HG03095 (cell line): ENCODE measurements around the gene SH3RF1.
"Not testable (repeated sequence)": the region's sequence is repeated elsewhere in the genome, so short reads cannot be mapped to it uniquely, and the experiment has no call there.

Experiments
- ATAC-seq: cut with Tn5 transposase; IDR thresholded peaks from one replicate; pipeline ENCODE4 v1.9.1; 2021; ENCODE audit warnings: moderate library complexity; ENCODE audit not compliant: unreplicated experiment

The SH3RF1 gene

DNA sequence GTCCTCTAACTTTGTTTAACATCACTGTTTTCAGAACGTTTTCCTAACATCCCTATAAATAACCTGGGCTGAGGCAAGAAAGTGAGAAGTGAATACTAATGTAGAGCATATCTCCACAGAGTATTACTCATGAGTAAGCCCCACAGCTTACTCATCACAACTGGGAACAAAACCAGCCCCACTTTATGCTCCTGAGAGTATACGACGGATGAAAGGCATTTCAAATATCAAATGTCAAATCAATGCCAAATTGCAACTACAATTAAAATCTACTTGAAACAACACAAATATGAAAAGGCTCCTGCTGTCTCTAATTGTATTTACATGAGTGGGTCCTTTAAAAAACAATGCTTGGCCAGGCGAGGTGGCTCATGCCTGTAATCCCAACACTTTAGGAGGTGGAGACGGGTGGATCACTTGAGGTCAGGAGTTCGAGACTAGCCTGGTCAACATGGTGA, 41.2 kb downstream of the SH3RF1 start:
- ATAC-seq, result no peak

- ATAC-seq, result no peak
Observed at GRCh38 chr4:169228076-169228475, 42.7 kb downstream of the SH3RF1 start.

DNA sequence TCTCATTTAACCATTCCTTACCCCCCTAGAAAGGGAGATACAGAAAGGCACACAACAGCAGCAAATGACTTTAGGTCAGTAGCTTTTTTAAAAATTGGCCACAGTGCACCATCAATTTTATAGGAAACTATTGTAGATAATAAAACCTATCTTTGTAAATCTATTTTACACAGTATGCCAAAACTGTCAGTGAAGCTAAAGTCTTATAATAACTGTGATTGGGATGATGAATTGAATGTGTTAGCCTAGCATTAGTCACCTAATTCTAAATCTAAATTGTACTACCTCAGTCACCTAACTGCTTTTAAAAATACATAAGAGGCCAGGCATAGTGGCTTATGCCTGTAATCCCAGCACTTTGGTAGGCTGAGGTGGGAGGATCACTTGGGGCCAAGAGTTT, 44.2 kb downstream of the SH3RF1 start:
- ATAC-seq, result no peak

DNA sequence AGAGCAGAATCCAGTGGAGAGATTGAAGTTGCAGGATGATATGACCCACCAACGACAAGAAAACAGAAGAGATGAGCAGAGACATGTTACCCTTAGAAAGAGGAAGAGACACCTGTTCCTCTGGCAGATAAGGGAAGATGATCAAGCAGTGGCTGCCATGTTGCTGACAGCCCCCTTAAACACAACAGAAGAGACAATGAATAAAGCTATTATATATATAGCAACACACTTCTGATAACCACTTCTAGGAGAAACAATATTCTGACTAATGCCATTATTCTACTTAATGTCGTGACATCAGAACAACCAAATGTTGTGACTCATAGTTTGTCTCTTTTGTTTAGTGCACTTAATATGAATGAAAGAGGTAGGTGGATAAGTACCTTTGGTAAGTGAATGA, 44.9 kb downstream of the SH3RF1 start:
- ATAC-seq, result peak; percentile 37

DNA sequence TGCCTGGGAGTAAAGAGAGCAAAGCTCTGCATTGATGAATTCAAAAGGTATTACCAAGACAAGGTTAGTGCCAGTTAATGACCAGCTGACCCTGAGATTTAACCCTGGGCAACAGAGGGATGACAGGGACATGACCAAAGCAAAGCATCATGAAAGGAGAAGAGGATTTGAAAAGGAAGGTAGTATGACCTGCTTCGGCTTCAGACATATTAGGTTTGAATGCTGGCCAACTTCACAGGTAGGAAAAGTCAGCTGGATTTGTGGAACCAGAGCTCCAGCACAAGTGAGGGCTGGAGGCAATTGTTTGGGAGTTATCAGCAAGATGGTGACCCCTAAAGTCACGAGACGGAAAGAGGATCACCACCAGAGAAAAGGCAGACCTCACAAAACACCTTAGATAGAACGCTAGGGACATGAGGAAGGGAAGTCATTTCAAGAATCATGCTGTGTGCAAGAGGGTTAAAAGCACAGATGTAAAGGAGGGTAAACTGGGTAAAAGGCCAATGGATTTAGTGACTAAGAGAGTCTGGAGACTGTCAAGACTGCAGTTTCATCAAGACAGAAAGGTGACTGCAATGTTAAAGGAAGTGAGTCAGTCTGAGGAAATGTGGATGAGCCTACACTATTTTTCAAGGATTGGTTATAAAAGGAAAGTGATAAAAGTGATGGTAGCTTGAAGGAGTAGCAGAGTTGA, 45.6 kb downstream of the SH3RF1 start:
- peak; percentile 48 for ATAC-seq

- no peak for ATAC-seq
Observed at GRCh38 chr4:169222761-169223160, 48.0 kb downstream of the SH3RF1 start.

DNA sequence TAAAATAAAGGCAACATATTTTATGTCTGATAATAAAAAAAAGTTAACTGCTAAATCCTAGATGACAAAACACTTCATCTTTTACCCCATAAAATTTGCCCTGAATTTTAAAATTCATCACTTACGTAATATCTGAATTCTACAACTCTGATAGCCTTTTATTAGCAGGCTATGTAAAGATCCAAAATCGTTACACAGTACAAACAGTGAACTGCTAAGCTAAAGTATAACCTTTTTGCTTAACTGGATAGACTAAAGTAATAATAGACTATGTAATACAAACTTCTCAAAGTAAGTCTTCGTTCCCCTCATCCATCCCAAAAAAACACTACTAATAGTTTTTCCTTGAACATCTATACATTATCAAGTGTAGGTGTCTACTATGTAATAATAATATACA, 49.1 kb downstream of the SH3RF1 start:
- ATAC-seq, result no peak

DNA sequence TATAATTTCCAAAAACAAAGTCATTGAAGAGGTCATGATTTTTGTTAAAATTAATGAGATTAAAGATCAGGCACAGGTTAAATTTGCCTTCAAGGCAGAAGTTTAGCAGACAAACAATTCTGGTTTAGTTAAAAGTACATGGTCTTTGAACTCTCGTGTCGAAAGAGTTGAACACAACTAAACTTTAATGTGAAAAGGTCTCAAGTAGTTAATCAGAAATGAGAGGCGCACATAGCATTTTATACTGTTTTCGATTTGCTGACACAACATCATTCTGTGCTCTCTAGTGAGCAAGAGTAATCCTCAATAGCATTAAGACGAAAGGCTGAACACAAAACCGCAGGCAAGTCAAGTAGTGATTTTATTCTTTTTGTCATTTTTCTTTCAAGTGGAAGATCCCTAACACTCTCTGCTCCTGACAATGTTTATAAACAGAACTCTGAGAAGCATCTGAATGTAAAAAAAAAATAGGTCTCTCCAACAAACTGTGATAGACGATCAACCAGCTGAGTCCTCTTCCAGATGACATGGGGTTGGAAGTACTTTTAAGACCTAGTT, 49.8 kb downstream of the SH3RF1 start:
- no peak for ATAC-seq

DNA sequence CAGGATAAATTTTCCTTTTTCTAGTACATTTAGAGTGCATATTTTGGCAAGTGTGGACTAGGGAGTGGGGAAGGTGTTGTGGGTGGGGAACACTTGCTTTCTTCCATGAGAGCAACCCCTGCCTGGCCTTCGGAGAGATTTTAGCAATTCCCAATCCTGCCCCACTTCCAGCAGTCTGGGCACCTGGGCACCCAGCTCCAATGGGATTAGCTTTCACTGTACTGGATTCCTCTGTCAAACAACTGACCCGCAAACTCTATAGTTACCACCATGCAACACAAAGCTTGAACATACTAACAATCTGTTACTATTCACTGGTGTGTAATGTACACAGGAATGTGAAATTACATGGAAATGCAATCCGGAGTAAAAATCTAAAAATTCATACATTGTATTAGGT, 50.3 kb downstream of the SH3RF1 start:
- ATAC-seq, result no peak

DNA sequence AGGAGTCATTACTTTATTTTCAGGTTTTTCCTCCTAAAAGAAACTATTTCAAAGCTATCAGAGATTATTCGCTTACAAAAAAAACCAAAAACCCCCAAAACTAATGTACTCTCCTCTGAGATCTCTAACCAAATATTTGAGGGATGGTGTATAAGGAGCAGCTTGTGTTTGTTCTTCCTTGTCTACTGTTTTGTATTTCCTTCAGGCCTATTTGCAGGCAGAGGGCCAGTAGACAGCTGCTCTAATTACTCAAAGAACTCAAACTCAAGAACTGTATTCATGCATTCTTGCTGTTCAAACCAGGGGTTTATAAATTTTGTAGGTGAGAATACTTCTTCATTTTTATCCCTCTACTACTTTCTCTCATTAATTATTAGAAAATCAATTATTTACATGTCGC, 51.3 kb downstream of the SH3RF1 start:
- ATAC-seq, result no peak

DNA sequence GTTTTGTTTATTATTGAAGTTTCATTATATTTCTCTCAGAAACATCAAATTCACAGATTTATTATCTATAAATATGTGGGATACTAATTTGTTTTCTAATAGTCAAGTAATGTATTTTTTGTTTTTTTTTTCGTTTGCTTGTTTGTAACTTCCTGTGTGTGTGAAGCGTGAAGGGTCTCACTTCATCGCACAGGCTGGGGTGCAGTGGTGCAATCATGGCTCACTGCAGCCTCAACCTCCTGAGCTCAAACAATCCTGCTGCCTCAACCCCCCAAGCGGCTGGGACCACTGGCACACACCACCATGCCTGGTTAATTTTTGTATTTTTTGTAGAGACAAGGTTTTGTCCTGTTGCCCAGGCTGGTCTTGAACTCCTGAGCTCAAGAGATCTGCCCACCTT, 55.1 kb downstream of the SH3RF1 start:
- peak; percentile 41 for ATAC-seq

DNA sequence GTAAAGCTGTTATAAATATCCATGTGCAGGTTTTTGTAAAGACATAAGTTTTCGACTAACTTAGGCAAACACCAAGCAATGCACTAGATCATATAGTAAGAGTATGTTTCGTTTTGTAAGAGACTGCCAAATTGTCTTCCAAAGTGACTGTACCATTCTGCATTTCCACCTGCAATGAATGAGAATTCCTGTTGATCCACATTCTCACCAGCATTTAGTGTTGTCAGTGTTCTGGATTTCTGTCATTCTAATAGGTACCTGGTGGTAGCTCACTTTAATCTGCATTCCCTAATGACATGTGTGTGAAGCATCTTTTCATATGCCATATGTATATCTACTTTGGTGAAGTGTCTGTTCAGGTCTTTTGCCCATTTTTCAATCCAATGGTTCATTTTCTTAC, 57.8 kb downstream of the SH3RF1 start:
- ATAC-seq, result no peak

GRCh38 chr4:169210504-169211118, 60.1 kb downstream of the SH3RF1 start:
- ATAC-seq, result peak; percentile 83

- no peak for ATAC-seq
Observed at GRCh38 chr4:169209388-169209883, 61.3 kb downstream of the SH3RF1 start.

DNA sequence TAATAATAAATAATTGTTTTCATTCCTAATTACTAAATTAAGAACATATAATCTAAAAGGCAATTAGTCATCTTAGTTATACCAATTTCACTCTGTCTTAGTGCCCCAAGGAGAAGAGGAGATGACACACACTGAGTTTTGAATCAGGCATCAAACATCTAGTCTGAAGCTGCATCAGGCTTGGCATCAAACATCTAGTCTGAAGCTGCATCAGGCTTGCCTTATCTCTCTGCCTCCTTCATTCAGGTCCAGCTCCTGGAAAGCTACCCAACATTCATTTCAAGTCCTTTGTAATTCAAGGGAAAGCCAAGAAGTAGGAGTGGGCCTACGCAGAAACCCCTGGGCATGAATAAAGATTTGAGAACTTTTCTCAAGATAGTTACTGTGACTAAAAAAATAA, 62.2 kb downstream of the SH3RF1 start:
- ATAC-seq, result no peak

GRCh38 chr4:169208090-169208455, 62.7 kb downstream of the SH3RF1 start:
- ATAC-seq, result no peak

DNA sequence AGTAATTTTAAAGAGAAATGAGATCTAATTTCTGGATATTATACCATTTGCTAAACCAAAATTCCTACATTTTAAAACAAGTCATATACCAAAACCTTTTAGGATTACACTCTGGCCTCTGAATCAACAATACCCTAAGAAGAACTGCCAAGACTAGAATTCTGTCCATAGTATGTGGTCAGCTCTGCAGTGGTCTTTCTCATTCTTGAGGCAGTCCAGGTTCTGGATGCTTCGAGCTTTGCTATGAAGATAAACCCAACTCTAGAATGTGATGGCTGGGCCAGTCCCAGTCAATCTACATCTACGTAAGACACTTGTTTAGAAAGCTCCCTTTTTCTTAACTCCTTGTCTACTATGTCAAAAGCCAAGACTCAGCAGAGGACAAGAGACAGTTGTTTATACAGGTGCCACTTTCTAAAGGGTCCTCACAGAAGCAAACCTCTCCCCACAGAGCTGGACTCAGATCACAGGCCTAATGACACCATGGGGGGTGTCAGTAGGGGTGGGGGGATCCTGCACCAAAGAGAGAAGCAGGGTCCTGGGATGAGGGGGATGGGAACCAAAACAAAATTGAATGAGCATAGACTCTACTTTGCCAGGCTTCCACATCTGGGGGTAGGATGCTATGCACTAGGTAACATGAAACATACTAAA, 63.2 kb downstream of the SH3RF1 start:
- no peak for ATAC-seq

DNA sequence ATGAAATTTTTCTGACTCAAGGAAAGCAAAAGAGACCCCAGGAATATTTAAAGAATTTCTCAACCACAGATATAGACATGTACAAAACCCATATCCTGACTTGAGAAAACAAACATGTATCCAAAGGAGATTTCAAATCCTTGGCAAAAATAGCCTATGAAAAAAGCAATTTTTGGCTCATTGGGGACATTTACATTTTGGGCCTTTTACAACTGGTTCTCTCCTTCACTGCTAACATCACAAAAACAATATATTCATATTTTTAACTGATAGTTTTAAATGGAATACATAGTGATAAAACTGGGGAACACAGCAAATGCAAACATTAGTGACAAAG, 65.0 kb downstream of the SH3RF1 start:
- no peak for ATAC-seq

GRCh38 chr4:169205075-169205743, 65.5 kb downstream of the SH3RF1 start:
- no peak for ATAC-seq

DNA sequence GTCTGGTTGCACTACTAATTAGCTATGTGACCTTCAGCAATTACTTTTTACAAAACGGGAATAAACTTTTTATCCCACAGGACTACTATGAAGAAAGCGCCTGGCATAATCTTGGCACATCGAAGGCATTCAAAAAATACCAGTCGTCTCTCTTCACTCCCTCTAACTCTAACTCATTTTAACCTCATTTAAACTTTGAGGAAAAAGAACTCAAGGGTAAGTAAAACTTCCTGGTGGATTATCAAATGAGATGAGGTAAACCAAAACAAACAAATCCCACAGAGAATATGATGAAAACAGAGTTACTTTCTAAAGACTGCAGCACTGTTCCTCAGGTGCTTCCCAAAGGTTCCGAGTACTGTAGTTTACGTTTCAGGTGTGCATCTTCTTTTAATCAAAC, 66.9 kb downstream of the SH3RF1 start:
- no peak for ATAC-seq

GRCh38 chr4:169203278-169203677, 67.5 kb downstream of the SH3RF1 start:
- not testable (repeated sequence) for ATAC-seq
